Liver (tissue), 3 donors: ENCODE data around the gene HHAT.

Experiments
- EGR1 ChIP-seq, 2 donors: IDR thresholded peaks; 2 replicates each; pipeline ENCODE4 v1.6.1; 2016 to 2018; ENCODE audit warnings: antibody characterized with exemption in 2 of 2, low read depth in 2 of 2
- FOXA1 ChIP-seq: IDR thresholded peaks from 2 replicates; pipeline ENCODE4 v1.6.1; 2016; ENCODE audit warnings: antibody characterized with exemption
- FOXA2 ChIP-seq: IDR thresholded peaks from 2 replicates; pipeline ENCODE4 v1.6.1; 2016; ENCODE audit warnings: antibody characterized with exemption
- GABPA ChIP-seq, 2 donors: IDR thresholded peaks in 1 of 2; conservative IDR thresholded peaks in 1 of 2; 2 replicates each; pipeline ENCODE4 v1.6.1; 2016; ENCODE audit warnings: antibody characterized with exemption in 2 of 2, mild to moderate bottlenecking in 1 of 2, moderate library complexity in 1 of 2
- JUND ChIP-seq, 2 donors: IDR thresholded peaks; 2 replicates each; pipeline ENCODE4 v1.6.1; 2016; ENCODE audit warnings: antibody characterized with exemption in 2 of 2
- MAX ChIP-seq: IDR thresholded peaks from 2 replicates; pipeline ENCODE4 v1.6.1; 2016; ENCODE audit warnings: antibody characterized with exemption
- RAD21 ChIP-seq, 2 donors: IDR thresholded peaks; 2 replicates each; pipeline ENCODE4 v1.6.1; 2016; ENCODE audit warnings: antibody characterized with exemption in 2 of 2, mild to moderate bottlenecking in 2 of 2
- REST ChIP-seq: IDR thresholded peaks from 2 replicates; pipeline ENCODE4 v1.6.1; 2016; ENCODE audit warnings: antibody characterized with exemption, mild to moderate bottlenecking
- SP1 ChIP-seq: IDR thresholded peaks from 2 replicates; pipeline ENCODE4 v1.6.1; 2018; ENCODE audit warnings: antibody characterized with exemption, mild to moderate bottlenecking
- TAF1 ChIP-seq: conservative IDR thresholded peaks from 2 replicates; pipeline ENCODE4 v1.6.1; 2016; ENCODE audit warnings: antibody characterized with exemption, mild to moderate bottlenecking
- YY1 ChIP-seq: IDR thresholded peaks from 2 replicates; pipeline ENCODE4 v1.6.1; 2016; ENCODE audit warnings: antibody characterized with exemption, mild to moderate bottlenecking
- ZBTB33 ChIP-seq: IDR thresholded peaks from 2 replicates; pipeline ENCODE4 v1.6.1; 2016; ENCODE audit warnings: antibody characterized with exemption
- TF ChIP-seq, protein P1 (sequence below): fragments of 150-350 bp; IDR thresholded peaks from 2 replicates; pipeline ENCODE4 v1.5.1; 2017; ENCODE audit warnings: improper control_type of control experiment, low read depth, low read length; ENCODE audit not compliant: missing input control
- donor health status: healthy.
- donor health status: healthy.

GRCh38 chr1:210588357-210588756 is 259.7 kb downstream of the HHAT start:
- no peak for TF ChIP-seq TAF1
- no peak for TF ChIP-seq GABPA (IDR thresholded peaks at IDR 0.05 in 1 of 2, conservative IDR thresholded peaks at IDR 0.05 in 1 of 2)
- TF ChIP-seq, protein P1, sequence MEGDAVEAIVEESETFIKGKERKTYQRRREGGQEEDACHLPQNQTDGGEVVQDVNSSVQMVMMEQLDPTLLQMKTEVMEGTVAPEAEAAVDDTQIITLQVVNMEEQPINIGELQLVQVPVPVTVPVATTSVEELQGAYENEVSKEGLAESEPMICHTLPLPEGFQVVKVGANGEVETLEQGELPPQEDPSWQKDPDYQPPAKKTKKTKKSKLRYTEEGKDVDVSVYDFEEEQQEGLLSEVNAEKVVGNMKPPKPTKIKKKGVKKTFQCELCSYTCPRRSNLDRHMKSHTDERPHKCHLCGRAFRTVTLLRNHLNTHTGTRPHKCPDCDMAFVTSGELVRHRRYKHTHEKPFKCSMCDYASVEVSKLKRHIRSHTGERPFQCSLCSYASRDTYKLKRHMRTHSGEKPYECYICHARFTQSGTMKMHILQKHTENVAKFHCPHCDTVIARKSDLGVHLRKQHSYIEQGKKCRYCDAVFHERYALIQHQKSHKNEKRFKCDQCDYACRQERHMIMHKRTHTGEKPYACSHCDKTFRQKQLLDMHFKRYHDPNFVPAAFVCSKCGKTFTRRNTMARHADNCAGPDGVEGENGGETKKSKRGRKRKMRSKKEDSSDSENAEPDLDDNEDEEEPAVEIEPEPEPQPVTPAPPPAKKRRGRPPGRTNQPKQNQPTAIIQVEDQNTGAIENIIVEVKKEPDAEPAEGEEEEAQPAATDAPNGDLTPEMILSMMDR: no peak
- TF ChIP-seq ZBTB33: no peak
- TF ChIP-seq REST: no peak
- TF ChIP-seq EGR1 (IDR thresholded peaks at IDR 0.05; ENCODE audit: low read depth in 2 of 2): no peak
- TF ChIP-seq JUND (IDR thresholded peaks at IDR 0.05): no peak
- TF ChIP-seq SP1: no peak
- no peak for TF ChIP-seq FOXA2
- no peak for TF ChIP-seq MAX
- TF ChIP-seq YY1: no peak
- TF ChIP-seq FOXA1: no peak
- TF ChIP-seq RAD21 (IDR thresholded peaks at IDR 0.05): no peak
